Ramos (cell line): ENCODE measurements around the gene TCF3.
"Not testable (repeated sequence)": the region's sequence is repeated elsewhere in the genome, so short reads cannot be mapped to it uniquely, and the experiment has no call there.

Experiments
- in situ Hi-C: fragments of 300-500 bp; cut with MboI; formaldehyde crosslinking; loops from one replicate; pipeline ENCODE4 v1.14.3; 2022; ENCODE audit warnings: low sequenced_read_pairs; ENCODE audit not compliant: unreplicated experiment

The TCF3 gene

DNA sequence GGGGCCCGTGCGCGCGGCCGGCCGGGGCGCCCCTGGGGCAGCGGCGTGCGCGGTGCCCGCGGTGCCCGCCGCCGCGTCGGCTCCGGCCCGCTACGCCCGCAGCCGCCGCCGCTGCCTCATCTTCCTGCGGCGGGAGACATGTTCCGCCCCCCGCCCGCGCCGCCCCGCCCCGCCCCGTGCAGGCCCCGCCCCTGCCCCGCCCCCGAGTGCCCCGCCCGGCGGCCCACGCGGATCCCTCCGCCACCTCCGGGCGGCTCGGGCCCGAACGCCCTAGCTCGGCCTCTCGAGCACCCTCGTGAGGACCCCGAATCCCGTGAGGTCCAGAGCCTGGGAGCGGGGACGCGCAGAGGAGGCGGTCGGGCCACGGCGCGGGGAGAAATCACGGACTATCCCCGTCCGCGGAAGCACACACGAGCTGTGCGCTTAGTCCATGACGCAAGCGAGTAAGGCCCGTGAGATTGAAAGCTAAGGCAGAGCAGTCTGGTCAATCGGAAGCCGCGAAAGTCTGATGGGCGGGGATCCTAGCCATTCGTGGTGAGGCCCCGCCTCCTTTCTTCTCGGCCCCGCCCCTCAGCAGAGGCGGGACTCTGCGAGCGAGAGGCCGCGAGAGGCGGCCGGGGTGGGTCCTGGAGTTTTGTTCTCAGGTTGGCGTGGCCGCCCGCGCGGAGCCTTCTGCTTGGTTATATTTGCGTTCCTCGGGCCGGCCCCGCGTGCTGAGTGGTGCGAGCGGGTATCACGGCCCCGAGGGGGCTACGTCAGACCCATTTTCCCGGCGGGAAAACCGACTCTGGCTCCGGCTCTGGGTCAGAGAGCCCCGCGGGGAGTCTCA lies at the start of gene TCF3:
Gene TCF3 (minus strand): TSS at position 145 of the 829 bp plus-strand sequence. CDS start 2,367 bp downstream, outside the sequence.
- in situ Hi-C loops = loop anchor here (25.0 kb wide), 1 partner anchor 435 kb away; the partner anchor contains the start of genes IZUMO4 and MOB3A

DNA sequence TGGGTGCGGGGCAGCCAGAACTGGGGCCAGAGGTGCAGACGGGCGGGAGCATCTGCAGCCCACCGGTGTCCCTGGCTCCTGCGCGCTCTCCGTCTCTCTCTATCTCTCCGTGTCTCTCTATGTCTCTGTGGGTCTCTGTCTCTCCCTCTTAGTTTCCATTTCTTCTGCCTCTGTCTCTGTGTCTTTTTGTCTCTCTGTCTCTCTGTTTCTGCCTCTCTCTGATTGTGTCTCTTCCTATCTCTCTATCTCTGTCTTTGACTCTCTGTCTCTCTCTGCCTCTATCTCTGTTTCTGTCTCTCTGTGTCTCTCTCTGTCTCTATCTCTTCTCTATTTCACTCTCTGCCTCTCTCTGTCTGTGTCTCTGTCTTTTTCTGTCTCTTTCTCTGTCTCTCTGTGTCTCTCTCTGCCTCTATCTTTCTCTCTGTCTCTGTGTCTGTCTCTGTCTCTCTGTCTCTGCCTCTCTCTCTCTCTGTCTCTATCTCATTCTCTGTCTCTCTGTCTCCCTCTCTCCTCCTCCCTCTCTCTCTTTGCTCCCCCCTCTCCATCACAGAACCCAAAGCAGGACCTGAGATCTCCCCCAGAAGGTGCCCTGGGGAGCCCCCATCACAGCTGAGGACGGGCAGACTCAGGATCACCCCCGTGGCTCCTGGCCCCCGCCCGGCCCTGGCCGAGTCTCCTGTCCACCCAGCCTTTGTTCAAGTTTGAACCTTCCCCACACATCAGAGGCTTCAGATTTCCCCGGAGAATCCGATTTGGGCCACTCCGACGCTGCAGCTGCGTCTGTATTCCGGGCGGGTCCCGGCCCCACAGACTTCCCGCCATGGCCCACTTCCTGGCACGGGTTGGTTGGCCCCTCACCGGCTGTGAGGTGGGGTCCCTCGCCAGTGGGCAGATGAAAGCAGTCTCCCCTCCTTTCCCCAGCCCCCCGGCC lies 48.6 kb upstream of the TCF3 start:
- in situ Hi-C loops = no loop called here

DNA sequence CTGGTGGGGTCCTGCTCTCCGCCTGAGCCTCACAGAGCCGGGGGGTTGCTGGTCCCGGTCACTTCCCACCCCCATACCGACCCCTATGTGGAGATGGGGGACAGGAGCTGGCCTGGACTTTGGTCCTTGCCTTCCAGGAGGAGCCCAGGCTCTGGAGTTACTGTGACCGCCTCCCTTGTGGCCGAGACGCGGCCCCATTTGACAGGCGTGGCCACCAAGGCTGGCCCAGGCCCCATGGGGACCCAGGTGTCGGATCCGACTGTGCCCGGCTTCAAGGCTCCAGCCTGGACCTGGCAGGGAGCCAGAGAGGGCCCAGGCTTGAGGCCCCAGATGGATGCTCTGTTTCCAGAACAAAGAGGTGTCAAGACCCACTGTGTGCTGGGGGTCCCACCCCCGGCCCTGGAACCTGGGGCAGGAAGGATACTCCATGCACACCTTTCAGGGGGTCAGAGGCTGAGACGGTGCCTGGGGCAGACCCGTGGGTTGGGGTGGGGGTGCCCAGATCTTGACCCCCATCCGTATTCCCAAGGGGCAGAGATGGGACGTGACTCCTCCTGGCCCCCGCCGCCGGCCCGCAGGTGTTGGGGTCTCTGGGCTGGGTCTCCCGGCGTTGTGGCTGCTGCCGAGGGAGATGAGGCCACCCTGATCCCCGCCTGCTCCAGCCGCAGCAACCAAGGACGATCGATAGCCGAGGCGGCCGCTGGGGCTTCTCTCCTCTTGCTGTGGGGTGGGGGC lies 47.8 kb upstream of the TCF3 start:
- in situ Hi-C loops = no loop called here

DNA sequence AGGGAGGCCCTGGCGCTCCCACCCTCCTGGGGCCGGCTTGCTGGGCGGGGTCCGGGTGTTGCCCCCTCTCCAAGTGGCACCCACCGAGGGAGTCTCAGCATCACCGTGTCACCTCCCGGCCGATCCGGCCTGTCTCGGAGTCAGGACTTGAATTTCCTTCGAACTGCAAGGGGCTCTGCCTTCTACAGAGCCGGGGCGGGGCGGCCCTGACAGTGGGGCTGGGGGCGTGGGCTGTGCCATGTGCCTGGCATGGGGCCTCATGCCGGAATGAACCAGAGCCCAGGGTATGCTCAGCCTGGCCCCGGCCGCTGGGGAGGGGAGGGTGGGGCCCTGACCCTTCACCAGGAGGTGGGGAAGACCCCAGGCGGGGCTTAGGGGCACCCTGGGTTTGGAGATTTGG lies 47.0 kb upstream of the TCF3 start:
- in situ Hi-C loops = no loop called here

DNA sequence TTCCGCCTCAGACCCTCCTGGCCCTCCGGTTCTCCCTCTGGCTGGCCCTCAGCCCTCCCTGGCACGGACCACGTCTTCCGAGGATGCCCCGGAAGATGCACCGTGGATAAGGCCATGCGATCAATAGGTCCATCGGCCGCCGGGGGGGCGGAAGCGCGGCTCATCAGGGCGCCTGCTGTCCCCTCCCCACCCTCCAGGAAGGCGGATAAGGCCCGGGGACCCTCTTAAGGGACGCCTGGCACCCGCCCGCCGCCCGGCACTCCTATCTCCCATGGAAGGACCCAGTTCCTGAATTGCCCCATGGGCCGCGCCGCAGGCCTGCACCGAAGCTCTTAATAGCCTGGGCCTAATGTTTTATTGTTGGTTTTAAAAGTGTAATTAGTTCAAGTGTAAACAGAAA lies 46.2 kb upstream of the TCF3 start:
- in situ Hi-C loops = no loop called here

DNA sequence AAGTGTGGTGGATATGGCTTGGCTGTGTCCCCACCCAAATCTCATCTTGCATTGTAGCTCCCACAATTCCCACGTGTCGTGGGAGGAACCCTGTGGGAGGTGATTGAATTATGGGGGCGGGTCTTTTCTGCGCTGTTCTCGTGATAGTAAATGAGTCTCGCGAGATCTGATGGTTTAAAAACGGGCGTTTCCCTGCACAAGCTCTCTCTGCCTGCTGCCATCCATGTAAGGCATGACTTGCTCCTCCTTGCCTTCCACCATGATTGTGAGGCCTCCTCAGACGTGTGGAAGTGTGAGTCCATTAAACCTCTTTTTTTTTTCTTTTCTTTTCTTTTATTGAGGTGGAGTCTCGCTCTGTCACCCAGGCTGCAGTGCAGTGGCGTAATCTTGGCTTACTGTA lies 43.1 kb upstream of the TCF3 start:
- in situ Hi-C loops = not testable (repeated sequence)

DNA sequence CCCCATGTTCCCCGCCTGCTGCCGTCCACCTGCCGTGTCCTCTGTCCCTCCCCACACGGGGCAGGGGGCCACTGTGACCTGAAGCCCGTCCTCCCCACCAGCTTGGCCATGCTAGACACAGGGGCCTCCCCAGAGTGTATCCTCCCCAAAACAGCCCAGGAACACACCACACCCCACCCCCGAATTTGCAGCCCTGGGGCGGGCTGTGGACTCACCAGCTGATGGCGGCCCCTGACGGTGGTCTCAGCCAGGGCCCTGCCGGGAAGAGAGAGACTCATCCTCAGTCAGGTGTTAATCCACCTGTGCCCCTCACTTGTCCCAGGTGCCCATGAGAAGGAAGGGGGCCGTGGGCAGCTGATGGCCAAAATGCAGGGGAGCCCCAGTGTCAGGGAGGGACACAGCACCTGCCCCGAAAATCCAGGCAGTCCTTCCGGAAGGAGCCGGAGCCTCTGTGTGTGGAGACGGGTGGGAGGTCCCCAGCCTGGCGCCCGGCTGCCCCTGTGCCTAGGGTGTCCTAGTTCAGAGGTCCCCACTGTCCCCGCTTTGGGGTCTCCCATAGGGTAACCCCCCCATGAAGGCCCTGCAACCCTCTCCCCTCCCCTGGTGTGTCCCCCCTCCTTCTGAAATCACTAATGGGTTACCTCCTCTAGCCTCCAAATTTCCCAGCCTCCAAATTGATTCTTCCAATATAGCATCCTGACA lies 39.3 kb upstream of the TCF3 start:
- in situ Hi-C loops = no loop called here

DNA sequence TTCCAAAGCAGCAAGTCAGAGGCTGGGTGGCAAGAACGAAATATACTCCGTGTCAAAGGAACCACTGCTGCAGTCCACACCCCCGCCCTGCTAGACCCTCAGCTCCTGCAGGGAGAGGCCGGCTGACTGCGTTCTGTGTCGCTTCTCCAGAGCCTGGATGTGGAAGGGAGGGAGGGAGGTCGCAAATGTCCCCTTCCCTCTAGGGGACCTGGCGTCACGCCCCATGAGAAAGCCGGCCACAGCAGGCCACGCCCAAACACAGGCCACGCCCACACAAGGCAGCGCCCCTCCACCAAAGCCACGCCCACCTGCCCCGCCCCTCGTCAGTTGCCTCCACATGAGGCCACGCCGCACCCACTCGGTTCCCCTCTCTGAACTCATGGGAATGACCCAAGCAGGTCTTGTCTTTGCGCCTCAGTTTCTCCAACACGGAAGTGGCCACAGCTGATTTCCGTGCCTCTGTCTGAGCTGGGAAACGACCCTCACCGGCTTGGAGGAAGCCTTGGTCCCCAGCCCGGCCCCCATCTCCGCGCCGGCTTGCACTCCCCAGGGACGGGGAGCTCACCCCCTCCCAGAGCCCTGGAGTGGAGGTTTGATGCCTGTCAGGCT lies 38.4 kb upstream of the TCF3 start:
- in situ Hi-C loops = no loop called here

DNA sequence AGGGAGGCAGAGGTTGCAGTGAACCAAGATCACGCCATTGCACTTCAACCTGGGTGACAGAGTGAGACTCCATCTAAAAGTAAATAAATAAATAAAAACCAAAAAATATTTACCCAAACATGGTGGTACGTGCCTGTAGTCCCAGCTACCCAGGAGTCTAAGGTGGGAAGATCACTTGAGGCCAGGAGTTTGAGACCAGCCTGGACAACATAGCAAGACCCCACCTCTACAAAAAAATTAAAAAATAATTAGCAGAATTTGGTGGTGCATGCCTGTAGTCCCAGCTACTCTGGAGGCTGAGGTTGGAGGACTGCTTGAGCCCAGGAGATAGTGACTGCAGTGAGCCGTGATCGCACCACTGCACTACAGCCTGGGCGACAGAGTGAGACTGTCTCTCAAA lies 33.4 kb upstream of the TCF3 start:
- in situ Hi-C loops = not testable (repeated sequence)

DNA sequence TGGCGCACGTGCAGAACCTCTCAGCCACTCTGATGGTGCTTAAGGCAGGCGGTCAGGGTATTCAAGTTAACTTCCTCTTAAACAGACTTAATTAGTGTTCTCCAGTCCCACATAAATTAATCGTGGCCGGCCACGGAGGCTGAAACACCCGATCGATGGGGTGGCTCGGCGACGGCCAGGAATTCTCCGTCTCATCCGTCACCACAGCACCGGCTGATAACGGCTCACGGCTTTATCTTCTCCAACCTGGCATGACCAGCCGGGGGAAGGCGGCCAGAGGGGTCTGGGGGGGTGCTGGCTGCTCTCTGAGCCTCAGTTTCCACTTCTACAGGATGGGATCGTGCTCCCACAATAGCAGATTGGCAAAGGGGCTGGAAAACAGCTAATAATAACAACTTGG lies 32.6 kb upstream of the TCF3 start:
- in situ Hi-C loops = no loop called here

DNA sequence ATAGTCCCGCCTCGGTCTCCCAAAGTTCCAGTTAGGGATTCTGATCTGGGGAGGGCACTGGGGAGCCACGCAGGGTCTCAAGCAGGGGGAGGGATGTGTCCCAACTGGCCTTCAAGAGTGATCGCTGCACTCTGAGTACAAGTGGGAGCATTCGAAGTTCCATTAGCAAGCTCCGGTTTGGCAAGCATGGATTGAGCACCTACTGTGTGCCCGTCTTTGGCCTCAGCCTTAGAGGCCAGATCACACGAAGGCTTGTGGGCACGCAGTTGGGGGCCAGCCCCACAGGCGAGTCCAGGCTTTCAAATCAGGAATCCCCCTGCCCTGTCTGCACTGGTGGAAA lies 32.1 kb upstream of the TCF3 start:
- in situ Hi-C loops = no loop called here

DNA sequence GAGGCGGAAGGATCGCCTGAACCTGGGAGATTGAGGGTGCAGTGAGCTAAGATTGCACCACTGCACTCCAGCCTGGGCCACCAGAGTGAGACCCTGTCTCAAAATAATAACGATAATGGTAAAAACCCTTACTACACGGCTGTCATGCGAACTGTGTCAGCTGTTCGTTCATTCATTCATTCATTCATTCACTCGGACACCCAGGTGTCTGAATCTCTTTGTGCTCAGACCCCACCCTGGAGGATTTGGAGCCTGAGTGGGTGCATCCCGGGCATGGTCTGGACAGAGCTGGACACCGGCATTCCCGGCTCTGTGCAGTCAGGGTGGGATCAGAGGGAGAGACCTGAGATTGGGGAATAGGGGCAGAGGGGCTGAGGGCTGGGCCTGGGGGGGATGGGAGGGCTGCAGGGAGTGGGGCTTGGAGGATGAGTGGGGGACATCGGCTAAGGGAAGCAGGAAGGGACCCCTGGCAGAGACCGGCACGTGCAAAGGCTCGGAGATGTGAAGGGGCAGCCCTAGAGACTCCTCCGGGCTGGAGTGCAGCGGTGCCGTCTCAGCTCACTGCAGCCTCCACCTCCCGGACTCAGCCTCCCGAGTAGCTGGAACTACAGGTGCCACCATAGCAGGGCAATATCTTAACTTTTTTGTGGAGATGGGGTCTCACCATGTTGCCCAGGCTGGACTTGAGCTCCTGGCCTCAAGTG lies 31.6 kb upstream of the TCF3 start:
- in situ Hi-C loops = no loop called here

DNA sequence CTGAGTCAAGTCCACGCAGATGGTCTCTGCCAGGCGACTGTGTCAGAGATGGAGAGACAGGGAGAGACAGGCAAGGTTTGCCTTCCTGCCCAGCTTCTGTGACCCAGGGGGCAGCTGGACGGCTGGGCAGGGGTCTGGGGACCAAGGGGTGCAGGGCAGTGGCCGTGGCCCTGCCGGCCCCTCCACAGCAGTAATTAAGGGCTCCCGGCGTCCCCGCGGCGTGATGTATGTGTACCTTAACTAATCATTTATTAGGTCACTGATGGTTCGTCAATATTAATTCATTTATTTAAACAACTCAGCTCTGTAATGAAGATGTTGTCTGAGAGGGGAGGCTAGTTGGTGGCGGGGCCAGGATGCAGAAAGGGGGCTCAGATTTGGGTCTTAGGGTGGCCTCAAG lies 28.6 kb upstream of the TCF3 start:
- in situ Hi-C loops = no loop called here

DNA sequence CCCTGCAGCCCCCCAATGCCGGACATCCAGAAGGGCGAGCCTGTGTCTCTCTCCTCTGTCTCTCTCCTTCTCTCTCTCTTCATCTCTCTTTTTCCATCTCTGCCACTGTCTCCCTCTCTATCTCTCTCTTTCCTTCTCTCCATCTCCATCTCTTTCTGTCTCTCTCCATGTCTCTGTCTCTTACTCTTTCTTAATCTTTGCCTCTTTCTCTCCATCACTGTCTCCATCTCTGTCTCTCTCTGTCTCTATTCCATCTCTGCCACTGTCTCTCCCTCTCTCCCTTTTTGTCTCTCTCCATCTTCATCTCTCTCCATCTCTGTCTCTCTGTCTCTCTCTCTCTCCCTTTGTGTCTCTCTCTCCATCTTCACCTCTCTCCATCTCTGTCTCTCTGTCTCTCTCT lies 25.7 kb upstream of the TCF3 start:
- in situ Hi-C loops = loop anchor here (10.0 kb wide), 1 partner anchor 87 kb away; no protein-coding TSS in a partner anchor

DNA sequence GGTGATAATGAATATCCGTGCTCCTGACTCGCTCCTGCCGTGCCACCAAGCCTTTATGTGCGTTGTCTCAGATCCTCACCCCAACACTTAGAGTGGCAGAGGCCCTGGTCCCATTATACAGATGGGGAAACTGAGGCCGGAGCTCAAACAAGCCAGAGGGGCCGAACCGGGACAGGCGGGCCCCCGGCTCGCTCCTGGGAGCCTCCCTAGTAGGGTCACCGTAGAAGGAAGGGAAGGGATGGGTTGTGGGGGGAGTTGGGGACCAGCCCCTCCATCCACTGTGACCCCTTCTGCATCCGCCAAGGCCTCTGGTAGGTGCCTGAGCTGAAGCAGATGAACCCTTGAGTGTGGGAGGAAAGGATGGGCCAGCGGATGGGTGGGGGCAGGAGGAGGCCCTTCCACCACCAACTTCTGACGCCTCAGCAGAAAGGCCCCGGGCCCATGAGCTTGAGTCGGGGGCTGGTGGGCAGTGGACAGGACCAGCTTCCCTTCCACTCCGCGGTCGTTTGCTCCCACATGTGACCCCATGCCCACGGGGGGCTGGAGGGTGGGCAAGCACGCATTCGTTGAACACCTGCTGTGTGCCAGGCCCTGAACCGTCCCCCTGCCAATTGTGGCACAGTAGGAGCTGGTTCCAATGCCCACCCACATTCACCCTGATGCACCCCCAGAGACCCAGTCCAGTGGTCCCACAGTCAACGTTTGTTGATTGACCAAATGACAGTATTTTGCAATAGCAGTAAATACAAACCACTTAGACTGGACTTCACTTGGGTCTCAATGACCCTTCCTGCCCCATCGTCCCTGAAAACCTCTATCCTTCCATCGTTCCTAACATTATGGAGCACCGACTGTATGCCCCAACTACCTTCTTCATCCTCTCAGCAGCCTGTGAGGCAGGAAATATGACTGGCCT lies 24.2 kb upstream of the TCF3 start:
- in situ Hi-C loops = loop anchor here (10.0 kb wide), 1 partner anchor 88 kb away; no protein-coding TSS in a partner anchor

DNA sequence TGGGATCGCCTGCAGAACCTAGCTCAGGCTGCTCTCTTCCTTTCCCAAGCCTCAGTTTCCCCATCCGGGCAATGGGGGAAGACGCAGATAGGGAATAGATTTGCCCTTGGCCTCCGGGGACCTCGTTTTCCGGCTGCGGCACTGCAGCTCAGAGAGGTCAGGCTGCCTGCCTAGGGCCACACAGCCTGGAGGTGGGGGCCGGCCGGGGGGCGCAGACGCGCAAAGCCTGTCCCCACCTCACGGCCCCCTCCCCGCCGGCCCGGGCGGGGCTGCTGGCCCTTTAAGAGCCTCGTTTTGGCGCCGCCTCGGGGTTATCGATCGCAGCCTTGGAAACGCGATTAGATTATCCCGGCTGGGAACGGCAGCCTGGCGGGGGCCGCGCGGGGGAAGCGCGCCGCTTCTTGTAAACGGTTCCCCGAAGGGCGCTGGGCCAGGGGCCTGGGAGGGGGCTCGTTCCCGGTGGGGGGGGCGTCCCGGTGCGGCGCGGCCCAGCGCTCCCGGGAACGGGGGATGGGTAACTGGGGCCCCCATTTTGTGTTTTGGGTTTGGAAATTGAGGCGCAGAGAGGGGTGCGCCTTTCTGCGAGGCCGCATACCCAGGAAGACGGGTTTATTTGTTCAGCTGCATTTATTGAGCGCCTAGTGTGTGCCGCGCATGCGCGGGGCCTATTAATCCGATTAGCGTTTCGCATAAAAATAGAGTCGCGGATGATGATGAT lies 23.4 kb upstream of the TCF3 start:
- in situ Hi-C loops = loop anchor here (10.0 kb wide), 1 partner anchor 89 kb away; no protein-coding TSS in a partner anchor

DNA sequence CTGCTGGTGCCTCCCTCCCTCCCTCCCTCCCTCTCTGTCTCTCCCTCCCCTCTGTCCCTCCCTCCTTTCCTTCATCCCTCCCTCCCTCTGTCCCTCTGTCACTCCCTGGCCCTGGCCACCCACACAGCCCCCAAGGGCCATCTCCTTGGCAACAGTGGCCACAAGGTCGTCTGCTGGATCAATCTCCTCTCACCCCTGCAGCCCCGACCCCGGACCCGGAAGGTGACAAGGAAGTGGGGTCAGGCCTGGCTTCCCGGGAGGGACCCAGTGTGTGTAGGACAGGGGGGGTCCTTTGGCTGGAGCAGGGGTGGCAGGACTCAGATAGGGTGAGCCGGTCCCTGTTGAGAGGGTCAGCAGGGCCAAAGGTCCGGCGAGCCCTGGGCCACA lies 21.9 kb upstream of the TCF3 start:
- in situ Hi-C loops = loop anchor here (10.0 to 25.0 kb wide), 2 partner anchors 91 to 413 kb away; partner anchors contain the start of genes IZUMO4 and MOB3A
